Measurements from ENCODE around the gene SLC2A1.

GRCh38 chr1:42929434-42930177, 29.1 kb downstream of the SLC2A1 start:
- TF ChIP-seq CTCF (IDR thresholded peaks at IDR 0.05; ENCODE audit: insufficient read depth, low read depth, low read length) = no peak
- TF ChIP-seq EZH2 (IDR thresholded peaks at IDR 0.05; ENCODE audit: insufficient read depth, low read length) = no peak
